GM19240 (cell line): ENCODE measurements around the gene HTR5A.
"Not testable (repeated sequence)": the region's sequence is repeated elsewhere in the genome, so short reads cannot be mapped to it uniquely, and the experiment has no call there.

Source experiments
- DNase-seq: peaks from one replicate; pipeline ENCODE4 v3.0.0; 2011; ENCODE audit warnings: low spot score; ENCODE audit not compliant: insufficient read length

The HTR5A gene

DNA sequence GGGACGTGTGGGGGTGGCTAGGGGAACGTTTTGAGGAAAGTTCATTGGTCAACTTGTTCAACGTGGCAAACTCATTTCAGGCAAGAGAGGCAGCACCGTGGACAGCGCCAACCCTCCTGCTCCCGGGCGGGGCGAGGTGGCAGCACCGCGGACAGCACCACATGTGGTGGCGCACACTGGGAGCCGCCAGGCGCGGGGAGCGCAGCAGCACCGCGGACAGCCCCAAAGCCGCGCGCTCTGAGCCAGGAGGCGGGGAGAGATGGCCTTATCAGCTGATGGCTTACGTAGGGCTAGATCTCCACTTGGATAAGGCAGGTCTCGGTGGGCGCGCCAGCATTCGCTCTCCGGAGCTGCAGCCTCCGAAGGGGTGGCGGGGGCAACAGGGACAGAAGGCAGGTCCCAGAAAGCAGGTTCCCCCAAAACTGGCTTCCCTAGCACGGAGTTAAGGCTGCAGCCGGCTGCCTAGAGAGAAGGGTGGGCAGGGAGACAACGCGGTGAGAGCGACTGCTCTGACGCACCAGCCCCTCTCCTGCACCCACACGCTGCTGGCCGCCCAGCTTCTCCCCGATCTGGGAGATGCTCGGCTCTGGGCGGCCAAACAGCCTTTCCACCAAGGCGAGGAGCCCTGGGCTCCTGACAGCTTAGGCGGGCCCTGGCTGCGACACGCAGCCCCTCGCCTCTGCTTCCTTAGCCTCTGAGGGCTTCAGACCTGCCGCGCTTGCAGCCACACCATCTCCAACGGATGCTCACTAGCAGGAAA, at the start of gene HTR5A:
Gene HTR5A, plus strand, starts transcription at position 333 of the 760 bp plus-strand sequence. CDS start 576 bp downstream, outside the sequence.
- peak; percentile 50 for DNase-seq

DNA sequence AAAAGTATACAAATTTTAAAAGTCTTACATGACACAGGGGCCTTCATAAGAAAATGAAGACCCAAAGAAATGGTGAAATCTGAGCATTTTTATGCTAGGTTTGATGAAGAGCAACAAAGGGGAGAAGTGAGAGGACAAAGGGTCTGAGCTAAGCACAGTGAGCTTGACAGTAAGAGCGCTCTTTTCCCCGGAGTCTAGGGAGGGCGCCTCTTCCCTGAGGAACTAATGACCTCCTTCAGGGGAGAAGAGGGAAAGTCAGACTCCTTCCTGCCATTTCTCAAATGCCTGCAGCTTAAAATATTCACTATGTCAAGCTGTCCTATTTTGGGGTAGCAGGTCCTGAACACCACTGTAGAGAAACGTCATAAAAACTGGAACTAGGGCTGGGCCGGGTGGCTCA, 49.1 kb upstream of the HTR5A start:
- DNase-seq, result no peak

DNA sequence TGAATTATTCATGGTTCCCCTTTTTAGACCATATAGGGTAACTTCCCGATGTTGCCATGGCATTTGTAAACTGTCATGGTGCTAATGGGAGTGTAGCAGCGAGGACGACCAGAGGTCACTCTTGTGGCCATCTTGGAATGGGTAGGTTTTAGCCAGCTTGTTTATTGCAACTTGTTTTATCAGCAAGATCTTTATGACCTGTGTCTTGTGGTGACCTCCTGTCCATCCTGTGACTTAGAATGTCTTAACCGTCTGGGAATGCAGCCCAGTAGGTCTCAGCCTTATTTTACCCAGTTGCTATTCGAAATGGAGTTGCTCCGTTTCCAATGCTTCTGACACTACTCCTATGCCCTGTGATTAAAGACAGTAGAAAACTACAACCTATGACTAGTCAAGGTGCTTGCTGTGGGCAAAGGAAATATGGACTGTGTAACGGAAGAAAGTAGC, 48.4 kb upstream of the HTR5A start:
- no peak for DNase-seq

DNA sequence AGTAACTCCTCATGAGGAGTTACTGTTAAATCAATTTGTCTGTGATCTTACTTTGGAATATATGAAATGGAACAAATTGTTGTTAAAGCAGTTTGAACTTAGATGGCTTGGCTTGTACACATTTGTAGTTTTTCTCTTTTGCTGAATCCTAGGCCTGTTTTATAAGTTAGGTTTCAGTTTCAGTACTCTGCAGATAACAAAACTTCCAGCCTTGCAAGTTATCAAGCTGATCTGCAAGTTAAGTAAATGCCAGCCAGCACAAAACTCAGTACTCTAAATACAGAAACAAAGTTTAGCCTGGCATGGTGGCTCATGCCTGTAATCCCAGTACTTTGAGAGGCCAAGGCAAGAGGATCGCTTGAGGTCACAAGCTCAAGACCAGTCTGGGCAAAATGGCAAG, 42.2 kb upstream of the HTR5A start:
- DNase-seq, result no peak

DNA sequence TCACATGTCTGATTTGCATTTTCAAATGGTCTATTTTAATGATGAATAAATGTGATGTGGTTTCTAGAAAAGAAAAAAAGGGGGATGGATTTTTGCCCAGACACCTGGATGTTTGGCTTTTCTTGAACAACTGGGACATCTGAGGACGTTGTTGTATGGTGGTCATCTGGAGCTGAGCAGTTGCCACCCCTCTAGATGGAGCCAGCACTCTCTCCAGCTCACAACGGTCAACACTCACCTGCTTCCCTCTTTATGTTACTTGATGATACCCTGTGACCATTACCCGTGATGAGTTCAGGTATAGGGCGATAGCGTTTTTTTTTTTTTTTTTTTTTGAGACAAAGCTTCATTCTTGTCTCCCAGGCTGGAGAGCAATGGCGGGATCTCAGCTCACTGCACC, 37.1 kb upstream of the HTR5A start:
- no peak for DNase-seq

DNA sequence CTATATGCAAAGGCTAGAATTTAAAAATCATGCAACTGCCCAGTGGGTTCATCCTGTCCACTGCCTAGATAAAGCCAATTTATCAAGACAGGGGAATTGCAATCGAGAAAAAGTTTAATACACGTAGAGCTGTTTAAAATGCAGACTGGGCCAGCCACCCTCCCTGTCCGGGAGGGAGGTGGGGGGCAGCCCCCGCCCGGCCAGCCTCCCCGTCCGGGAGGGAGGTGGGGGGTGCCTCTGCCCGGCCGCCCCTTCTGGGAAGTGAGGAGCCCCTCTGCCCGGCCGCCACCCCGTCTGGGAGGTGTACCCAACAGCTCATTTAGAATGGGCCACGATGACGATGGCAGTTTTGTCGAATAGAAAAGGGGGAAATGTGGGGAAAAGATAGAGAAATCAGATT, 35.6 kb upstream of the HTR5A start:
- DNase-seq, result not testable (repeated sequence)

DNA sequence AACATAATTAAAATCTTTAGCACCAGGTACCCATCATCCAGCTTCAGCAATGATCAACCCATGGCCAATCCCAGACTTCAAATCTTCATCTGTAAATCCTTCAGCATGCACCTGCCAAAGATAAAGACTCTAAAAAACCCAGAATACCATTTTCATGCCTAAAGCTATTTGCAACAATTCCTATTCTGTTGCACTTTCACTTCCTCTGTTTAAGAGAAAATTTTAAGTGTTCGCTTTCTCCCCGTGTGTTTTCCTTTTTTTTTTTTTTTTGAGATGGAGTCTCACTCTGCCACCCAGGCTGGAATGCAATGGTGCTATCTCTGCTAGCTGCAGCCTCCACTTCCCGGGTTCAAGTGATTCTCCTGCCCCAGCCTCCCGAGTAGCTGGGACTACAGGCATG, 31.8 kb upstream of the HTR5A start:
- no peak for DNase-seq

DNA sequence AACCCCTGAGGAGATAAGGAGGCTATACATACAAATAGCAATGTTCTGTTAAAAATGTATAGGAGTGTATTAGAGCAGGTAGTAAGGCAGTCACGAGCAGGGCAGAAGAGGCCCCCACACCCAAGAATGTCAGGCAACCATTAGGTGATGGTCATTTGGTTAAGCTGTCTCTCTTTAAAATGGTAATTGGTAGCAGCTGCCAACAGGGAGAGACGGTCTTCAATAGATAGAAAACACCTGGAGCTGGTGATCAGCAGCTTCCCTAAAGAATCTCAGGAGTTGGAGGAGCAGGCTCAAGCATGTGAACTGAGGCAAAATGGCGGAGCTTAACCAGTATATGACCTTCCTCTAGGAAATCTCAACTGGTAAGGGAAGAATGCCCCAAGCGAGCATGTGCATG, 26.4 kb upstream of the HTR5A start:
- DNase-seq, result no peak

DNA sequence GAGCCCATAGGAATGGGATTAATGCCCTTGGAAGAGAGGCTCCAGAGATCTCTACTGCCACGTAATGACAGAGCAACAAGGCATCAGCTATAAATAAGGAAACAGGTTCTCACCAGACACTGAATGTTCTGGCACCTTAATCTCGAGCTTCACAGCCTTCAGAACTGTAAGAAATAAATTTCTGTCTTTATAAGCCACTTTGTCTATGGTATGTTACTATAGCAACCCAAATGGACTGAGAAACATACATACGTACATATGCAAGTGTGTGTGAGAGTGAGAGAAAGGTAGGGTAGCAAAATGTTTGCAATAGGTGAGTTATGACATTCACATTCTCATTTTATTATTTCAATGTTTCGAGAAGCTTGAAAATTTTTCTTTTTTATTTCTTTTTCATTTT, 22.1 kb upstream of the HTR5A start:
- DNase-seq, result no peak

DNA sequence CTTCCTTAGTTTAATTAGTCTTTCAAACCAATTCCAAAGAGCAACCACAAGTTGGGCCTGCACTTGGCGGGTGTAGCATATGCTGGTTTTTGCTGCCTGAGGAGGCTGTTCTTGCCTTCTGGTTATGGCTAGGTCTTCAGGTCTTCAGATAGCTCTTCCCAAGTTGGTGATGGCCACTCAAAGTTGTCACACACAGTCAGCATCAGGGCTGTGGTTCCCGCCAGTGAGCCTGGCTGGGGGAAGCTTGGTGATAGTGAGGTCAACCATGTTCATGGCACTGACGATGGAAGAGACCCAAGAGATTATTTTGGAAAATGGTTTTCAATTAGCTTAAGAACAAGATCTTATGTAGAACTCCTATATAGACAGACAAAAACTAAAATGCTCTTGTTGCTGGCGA, 18.8 kb upstream of the HTR5A start:
- DNase-seq, result no peak

DNA sequence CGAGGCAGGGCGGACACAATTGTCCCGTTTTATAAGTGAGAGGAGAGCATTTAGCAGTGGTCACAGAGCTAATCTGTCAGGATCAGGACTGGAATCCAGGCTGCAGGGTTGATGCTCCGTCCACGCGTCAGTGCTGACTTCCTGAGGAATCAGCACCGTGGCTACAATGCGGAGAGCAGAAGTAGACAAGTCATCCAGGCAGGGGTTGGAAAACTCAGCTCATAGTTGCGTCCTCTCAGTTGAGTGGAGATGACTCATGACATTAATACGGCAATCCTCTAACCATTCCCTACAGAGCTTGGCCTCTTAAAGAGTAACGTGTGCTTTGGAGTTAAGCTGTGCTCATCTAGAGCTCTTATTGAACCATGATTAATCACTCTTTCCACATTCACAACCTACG, 17.1 kb upstream of the HTR5A start:
- no peak for DNase-seq

DNA sequence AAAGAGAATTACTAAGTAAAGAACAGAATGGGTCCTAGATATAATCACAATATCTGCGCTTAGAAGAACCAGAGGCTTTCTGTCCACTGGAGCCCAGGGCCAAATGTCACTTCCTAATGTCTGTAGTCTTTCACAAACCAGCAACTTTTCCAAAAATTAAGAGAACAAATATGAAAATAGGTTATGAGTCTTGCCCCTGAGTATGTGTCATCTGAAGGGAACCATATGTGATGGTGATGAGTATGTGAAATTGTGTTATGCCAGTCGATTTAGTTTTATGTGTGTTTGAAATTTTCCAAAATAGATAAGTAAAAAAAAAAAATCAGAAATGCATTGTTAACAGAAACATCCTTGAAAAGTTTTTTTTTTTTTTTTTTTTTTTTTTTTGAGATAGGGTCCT, 15.4 kb upstream of the HTR5A start:
- DNase-seq, result no peak

DNA sequence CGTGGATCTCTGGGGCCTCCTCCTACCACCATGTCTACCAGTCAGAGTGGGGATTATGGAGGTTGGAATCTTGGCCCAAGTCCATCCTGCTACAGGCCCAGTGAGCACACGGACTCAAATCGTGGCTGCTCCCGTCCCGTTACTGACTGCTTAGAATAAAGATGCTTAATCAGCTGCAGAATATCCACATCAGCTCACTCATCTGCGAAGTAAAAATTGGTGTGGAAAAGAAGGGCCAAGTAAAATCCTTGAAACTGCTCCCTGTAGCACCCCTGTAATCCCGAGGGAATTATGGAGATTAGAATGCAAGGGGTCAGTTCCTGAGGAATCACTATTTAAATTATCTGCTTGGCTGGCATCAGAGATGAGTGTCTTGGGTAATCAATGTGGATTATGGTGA, 13.0 kb upstream of the HTR5A start:
- DNase-seq, result no peak

DNA sequence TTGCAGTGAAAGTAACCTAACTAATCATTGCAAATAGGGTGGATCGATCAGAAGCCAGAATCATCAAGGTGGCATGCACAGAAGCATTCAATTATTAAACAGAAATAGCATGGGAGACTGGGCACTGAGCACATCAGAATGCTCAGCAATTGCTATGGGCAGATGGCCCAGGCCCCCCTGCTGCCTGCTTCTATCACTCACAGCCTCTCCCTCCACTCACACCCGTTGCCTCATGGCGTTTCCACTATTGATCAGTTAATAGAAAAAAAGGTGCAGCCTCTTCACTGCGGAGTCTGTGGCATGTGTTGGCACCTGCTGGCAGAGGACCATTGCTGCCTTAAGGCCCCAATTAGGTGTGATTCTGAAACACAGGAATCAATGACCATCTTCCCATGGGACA, 11.2 kb upstream of the HTR5A start:
- DNase-seq, result no peak

DNA sequence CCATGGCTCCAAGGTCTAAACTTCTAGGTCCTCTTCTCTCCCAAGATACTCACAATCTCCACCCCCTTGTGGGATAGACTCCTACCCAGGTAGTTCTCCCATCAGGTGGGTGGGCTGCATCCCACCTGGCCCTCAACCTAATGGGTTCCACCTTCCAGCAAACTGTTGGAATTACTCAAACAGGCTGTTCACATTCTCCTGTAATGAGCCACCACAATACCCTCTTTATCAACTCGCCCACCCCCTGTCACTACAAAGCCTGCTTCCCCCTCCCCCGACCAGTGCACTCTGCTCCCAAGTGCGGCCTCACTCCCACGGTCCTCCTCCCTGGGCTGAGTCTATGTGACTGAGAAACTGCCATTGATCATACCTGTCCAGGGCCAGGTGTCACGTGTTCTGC, 10.4 kb upstream of the HTR5A start:
- no peak for DNase-seq

DNA sequence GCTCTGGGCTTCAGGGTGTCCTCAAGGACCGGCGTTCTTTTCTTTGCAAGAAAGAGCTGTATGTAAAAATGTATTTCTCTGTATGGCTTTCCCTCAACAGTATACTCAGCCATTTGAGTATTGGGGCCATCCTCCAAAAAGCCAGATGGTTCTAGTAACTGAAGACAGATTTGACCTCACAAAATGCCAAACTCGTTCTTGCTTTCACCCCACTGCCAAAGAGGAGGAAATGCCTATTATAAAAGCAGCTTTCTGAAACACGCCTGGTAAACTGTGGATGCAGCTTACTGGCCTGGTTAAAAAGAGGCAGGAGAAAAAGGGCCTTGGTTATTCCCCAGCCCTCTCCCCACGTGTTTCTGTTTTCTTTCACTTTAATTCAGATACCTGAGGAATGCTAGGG, 7.7 kb upstream of the HTR5A start:
- DNase-seq, result no peak

DNA sequence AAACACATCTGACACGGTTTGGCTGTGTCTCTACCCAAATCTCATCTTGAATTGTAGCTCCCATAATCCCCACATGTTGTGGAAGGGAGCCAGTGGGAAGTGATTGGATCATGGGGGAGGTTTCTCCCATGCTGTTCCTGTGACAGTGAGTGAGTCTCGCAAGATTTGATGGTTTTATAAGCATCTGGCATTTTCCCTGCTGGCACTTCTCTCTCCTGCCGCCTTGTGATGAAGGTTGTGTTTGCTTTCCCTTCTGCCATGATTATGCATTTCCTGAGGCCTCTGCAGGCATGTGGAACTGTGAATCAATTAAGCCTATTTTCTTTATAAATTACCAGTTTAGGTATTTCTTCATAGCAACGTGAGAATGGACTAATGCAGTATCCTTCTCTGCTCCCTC, 5.9 kb upstream of the HTR5A start:
- no peak for DNase-seq

DNA sequence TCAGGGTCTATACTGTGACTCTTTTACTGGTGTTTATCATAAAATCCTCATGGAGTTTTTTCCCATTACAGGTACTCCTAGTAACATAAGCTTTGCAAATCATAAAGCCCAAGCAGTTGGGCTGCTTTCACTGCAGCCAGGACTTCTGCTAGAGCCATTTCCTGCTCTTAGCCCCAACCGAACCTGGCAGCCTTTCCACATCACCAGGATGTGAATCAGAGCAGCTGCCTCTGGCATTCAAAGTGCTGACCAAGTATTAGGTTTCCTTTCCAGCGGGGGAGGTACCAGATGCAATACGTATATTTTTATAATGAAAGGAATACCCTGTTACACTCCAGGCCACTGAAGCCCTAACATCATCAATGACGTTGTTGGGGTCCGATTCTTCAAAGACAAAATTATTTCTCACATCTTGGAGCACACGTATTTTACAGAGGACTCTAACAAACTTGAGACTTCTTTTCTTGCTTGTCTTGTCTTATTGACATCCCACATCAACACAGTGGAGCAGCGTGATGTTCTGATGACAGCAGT, 3.6 kb upstream of the HTR5A start:
- DNase-seq, result no peak

DNA sequence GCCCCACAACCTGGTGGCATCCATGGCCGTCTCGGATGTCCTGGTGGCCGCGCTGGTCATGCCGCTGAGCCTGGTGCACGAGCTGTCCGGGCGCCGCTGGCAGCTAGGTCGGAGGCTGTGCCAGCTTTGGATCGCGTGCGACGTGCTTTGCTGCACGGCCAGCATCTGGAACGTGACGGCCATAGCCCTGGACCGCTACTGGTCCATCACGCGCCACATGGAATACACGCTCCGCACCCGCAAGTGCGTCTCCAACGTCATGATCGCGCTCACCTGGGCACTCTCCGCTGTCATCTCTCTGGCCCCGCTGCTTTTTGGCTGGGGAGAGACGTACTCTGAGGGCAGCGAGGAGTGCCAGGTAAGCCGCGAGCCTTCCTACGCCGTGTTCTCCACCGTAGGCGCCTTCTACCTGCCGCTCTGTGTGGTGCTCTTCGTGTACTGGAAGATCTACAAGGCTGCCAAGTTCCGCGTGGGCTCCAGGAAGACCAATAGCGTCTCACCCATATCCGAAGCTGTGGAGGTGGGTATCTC, 1.1 kb downstream of the HTR5A start:
- DNase-seq, result no peak

DNA sequence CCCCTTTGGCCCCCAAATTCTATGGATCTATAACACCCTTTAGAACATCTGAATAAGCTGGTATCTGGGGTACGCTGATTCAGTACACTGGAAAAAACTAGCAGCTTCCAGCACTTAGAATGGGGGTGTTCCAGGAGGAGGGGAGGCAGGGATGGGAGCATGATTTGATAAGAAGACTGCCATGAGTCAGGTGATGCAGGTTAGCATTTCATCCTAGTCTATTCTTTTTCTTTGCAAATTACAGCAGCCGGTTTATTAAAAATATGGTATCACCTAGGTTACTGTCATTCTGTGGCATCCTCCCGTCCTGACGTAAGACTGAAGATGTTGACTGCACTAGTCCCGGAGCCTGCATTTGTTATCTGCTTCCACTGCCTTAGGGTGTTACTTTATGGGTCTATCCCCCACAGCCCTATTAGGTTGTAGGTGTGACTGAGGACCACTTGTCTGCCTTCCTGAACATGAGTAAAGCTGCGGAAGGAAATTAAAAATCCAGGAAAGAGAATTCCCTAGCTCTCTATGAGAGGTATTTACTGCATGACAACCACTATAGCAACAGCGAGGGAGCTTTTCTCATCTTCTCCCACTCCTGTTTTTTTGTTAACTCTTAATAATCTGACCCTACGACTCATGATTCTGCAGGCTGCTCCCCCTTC, 1.9 kb downstream of the HTR5A start:
- no peak for DNase-seq

DNA sequence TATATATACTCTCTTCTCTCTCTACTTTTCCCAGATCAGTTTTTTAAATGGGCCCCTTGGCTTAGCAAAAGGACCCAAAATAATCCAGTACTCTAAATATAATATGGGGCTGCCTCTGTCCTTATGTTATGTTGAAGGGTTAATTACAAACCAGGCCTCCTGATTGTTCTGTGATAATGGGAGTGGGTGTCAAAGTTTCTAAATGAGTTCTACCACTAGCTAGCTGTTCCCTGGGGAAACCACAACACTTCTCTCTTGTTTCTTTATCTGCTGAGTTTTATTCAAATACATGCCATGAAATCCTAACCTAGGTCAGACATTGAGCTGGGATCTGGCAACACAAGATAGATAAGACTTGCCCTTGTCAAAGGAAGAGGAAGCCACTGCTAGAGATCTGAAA, 3.8 kb downstream of the HTR5A start:
- no peak for DNase-seq

DNA sequence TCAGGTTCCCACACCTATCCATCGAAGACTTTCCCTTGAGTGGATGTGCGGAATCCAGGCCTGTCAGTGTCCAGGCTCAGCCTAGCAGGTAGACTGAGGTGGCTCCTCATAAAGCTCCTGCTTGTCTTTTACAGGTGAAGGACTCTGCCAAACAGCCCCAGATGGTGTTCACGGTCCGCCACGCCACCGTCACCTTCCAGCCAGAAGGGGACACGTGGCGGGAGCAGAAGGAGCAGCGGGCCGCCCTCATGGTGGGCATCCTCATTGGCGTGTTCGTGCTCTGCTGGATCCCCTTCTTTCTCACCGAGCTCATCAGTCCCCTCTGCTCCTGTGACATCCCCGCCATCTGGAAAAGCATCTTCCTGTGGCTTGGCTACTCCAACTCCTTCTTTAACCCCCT, 13.9 kb downstream of the HTR5A start:
- DNase-seq, result no peak

DNA sequence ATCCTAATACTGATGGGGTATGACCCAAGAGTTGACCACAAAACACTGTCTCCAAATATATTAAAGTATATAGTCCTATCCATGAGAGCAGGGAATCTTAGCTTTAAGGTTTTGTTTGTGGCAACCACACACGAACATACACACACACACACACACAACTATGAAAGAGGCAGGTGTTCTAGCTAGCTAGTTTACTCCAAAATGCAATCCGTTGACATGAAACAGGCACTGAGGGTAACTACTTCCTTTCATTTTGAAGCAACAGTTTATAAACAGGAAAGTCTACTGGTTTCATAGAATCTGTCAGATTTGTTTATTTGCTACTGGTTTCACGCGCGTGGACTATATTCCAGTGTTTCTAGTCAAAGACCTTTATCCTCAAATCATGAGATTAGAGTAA, 14.8 kb downstream of the HTR5A start:
- DNase-seq, result no peak
